ENCODE data around the gene FGF21. TPM values are rescaled to one million over a fixed set of nuclear protein-coding genes. Genes with fewer than 3 reads are reported as not detected.
A peak's percentile ranks its signal among the peaks of the same experiment; 100 is the strongest.

Gene FGF21
- total RNA-seq, 2 experiments from 2014 or later = not detected

DNA sequence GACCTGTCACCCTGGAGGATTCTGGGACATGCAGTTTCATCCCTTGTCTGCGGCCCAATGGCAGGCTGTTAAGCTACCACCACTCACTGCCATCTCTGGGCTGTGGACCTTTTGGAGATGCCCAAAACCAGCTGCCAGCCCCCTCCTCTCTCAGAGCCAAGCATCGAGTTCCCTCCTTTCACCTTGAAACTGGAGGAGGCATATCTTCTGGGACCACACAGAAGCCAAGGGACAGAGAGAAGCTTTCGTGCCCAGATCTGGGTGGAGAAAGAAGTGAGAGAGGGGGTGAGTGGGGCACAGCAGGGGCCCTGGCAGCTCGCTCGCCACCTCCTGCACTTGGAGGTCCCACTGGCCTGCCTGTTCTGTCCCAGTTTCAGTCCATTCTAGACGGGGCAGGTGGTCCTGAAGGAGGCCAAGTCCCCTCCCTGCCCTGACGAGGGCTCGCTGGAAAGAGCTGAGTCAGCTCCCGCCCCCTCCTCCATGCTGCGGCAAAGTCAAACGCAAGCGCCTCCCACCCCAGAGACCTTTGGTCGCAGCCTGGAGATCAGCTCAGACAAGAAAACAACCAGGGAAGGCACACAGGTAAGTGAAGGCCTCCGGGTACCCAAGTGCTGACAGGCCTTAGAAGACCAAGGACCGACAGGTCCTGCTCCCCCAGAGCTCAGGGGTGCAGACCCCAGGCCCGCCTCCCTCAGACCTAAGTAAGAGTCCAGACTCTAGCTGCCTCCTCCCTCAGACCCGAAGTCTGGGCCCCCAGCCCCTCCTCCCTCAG is 51.7 kb downstream of the FGF21 start:
- no peaks in the 10 kb centered on the region for H3K27me3 Mint-ChIP-seq
- no peak for DNase-seq
- no peak overlapping the region for H3K4me3 Mint-ChIP-seq
- peaks cover 10% of the 10 kb centered on the region for H3K36me3 Mint-ChIP-seq
- H3K27ac Mint-ChIP-seq = no peak overlapping the region
- H3K4me1 Mint-ChIP-seq = peaks cover 14% of the 10 kb centered on the region
- no peaks in the 10 kb centered on the region for H3K9me3 Mint-ChIP-seq

DNA sequence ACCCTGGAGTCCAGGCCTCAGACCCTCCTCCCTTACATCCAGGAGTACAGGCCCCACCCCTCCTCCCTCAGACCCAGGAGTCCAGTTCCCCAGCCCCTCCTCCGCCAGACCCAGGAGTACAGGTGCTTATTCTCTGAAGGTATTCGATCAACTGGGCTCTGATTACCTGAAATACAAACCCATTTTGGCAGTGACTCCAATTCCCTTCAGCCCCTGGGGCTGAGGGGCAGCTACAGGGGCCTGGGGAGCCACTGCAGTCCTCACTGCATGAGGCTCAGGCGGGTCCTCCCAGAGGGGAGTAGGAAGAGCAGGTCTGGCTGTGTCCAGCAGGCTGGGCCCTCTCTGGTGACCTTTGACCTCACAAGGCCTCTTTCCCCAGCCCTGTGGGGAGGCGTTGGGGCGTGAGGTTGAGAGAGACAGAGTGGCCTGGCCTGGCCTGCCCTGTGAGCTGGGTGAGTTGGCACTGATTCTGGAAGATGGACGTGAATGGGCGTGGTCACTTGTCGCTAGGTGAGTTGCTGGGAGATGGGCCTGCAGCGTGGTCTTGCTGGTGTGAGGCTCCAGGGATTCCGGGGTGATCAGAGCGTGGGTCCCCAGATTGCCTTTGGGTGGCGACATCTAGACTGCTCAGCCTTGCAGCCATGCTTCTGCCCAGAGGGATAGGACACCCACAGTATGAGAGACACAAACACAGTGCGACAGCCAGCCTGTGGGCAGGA is 52.4 kb downstream of the FGF21 start:
- Mint-ChIP-seq H3K36me3 (peaks cover 10% of the 10 kb centered on the region), H3K9me3 (no peaks in the 10 kb centered on the region), H3K4me3 (peak overlapping the region; percentile 18), H3K4me1 (peaks cover 19% of the 10 kb centered on the region), H3K27ac (no peak overlapping the region), H3K27me3 (no peaks in the 10 kb centered on the region)
- DNase-seq = no peak

Other genes with a start within 250 kb of the FGF21 start
- 1 to 10 TPM; 2.2 to 2.8 TPM for gene LMTK3, start 243.7 kb upstream of the FGF21 start, total RNA-seq
- gene SULT2B1, start 203.4 kb upstream of the FGF21 start, total RNA-seq = not detected
- gene SPACA4, start 148.8 kb upstream of the FGF21 start, total RNA-seq = not detected
- 1 to 10 TPM; 4.4 TPM for gene FAM83E, start 140.4 kb upstream of the FGF21 start, total RNA-seq
- gene RPL18, start 136.3 kb upstream of the FGF21 start, total RNA-seq = 1,000 to 10,000 TPM; 1,968 to 2,008 TPM
- gene SPHK2, start 136.0 kb upstream of the FGF21 start, total RNA-seq = 10 to 100 TPM; 36.7 to 40.8 TPM
- gene DBP, start 118.1 kb upstream of the FGF21 start, total RNA-seq = 10 to 100 TPM in 1 of 2 experiments, 1 to 10 TPM in 1; 9.3 to 10.1 TPM
- 10 to 100 TPM; 11.9 to 14.1 TPM for gene CA11, start 109.3 kb upstream of the FGF21 start, total RNA-seq
- gene NTN5, start 82.5 kb upstream of the FGF21 start, total RNA-seq = under 1 TPM; 0.21 to 0.24 TPM
- not detected for gene FUT2, start 59.6 kb upstream of the FGF21 start, total RNA-seq
- gene MAMSTR, start 35.8 kb upstream of the FGF21 start, total RNA-seq = under 1 TPM; 0.41 to 0.46 TPM
- under 1 TPM; 0.40 to 0.49 TPM for gene RASIP1, start 14.9 kb upstream of the FGF21 start, total RNA-seq
- gene IZUMO1, start 8.6 kb upstream of the FGF21 start, total RNA-seq = not detected
- gene FUT1, start 2.9 kb upstream of the FGF21 start, total RNA-seq = under 1 TPM; 0.06 to 0.12 TPM
- gene BCAT2, start 55.5 kb downstream of the FGF21 start, total RNA-seq = 10 to 100 TPM; 62.6 to 63.6 TPM
- under 1 TPM; 0.35 to 0.66 TPM for gene HSD17B14, start 81.0 kb downstream of the FGF21 start, total RNA-seq
- gene PLEKHA4, start 113.1 kb downstream of the FGF21 start, total RNA-seq = 1 to 10 TPM; 5.8 to 7.6 TPM
- 10 to 100 TPM; 60.8 to 65.4 TPM for gene PPP1R15A, start 116.9 kb downstream of the FGF21 start, total RNA-seq
- gene TULP2, start 143.2 kb downstream of the FGF21 start, total RNA-seq = under 1 TPM; 0.12 to 0.16 TPM
- 10 to 100 TPM; 90.6 to 91.7 TPM for gene NUCB1, start 144.8 kb downstream of the FGF21 start, total RNA-seq
- 1 to 10 TPM in 1 of 2 experiments, under 1 TPM in 1; 0.74 to 1.1 TPM for gene DHDH, start 178.2 kb downstream of the FGF21 start, total RNA-seq
- gene BAX, start 199.4 kb downstream of the FGF21 start, total RNA-seq = 100 to 1,000 TPM; 191 TPM
- 1,000 to 10,000 TPM; 1,137 to 1,177 TPM for gene FTL, start 209.8 kb downstream of the FGF21 start, total RNA-seq
- 10 to 100 TPM; 48.9 to 57.6 TPM for gene GYS1, start 237.8 kb downstream of the FGF21 start, total RNA-seq
- gene RUVBL2, start 238.4 kb downstream of the FGF21 start, total RNA-seq = 100 to 1,000 TPM; 187 to 189 TPM

Data from activated naive CD8-positive, alpha-beta T cell treated with anti-CD3 and anti-CD28 coated beads for 36 hours (primary cell).